OCI-LY3 (cell line): Measurements from ENCODE around the gene CHST15.

Experiments
- CTCF ChIP-seq: fragments of 200-600, 300-600 bp; sonication (generic); IDR thresholded peaks from 2 replicates; pipeline ENCODE4 v1.5.1; 2014; ENCODE audit warnings: antibody characterized with exemption, low read length, low read depth
- EZH2phosphoT487 ChIP-seq: fragments of 200-600 bp; shearing (Covaris generic); IDR thresholded peaks from 2 replicates; pipeline ENCODE4 v1.6.1; 2018; ENCODE audit warnings: antibody characterized with exemption, mixed run types, low read depth

GRCh38 chr10:124088915-124089314 lies 4.5 kb downstream of the CHST15 start:
- TF ChIP-seq CTCF (no peak), EZH2phosphoT487 (no peak)
